GM12878 (cell line): ENCODE results near the gene RALGAPA2. TPM values are rescaled to one million over a fixed set of nuclear protein-coding genes. Genes with fewer than 3 reads are reported as not detected.

Experiments
- ATAC-seq: fragments of 200-7000 bp; cut with Tn5 transposase; 3 replicates; pipeline ENCODE4 v1.9.1; 2020; ENCODE audit warnings: mild to moderate bottlenecking, moderate library complexity
- BruUV-seq: library from RNA; stranded (reverse); fragments of 400-500 nt; replicated peaks from 2 replicates; lab custom pipeline; 2021; lab: Mats Ljungman, UMichigan
- CTCF ChIA-PET: fragments of 300-600 bp; sonication (Branson Sonifier 250); formaldehyde crosslinking; extraction: SDS; loops from one replicate; lab custom pipeline; 2021; ENCODE audit warnings: inconsistent platforms; lab: Yijun Ruan, JAX
- POLR2A ChIA-PET: fragments of 350-600 bp; formaldehyde crosslinking; extraction: SDS; loops from one replicate; lab custom pipeline; 2021; ENCODE audit warnings: inconsistent platforms; lab: Charles Lee
- RAD21 ChIA-PET: fragments of 300-600 bp; sonication (Branson Sonifier 250); formaldehyde crosslinking; loops from one replicate; lab custom pipeline; 2023; ENCODE audit warnings: antibody characterized with exemption; ENCODE audit not compliant: unreplicated experiment; lab: Charles Lee
- SMC1A ChIA-PET: fragments of 300-600 bp; sonication (Branson Sonifier 250); formaldehyde crosslinking; loops from one replicate; lab custom pipeline; 2023; ENCODE audit not compliant: unreplicated experiment, uncharacterized antibody; lab: Charles Lee
- DNase-seq: peaks from one replicate; pipeline ENCODE4 v3.0.0-alpha.2; 2011; ENCODE audit warnings: low read depth, low spot score
- FAIRE-seq: peaks from 3 replicates; lab custom pipeline; 2011; peaks lifted over from hg19 to GRCh38; lab: Jason Lieb, UNC
- H2AFZ ChIP-seq: 2 replicates; pipeline ENCODE4 v1.6.0; 2011; ENCODE audit warnings: low read depth, low read length, control low read depth; ENCODE audit not compliant: control insufficient read depth
- H3K27ac ChIP-seq: 2 replicates; pipeline ENCODE4 v1.5.1; 2011; ENCODE audit warnings: control low read depth; ENCODE audit not compliant: control insufficient read depth, insufficient read depth
- H3K27me3 ChIP-seq, 2 experiments: replicated peaks in 1 of 2; 2 replicates each; pipeline versions ENCODE4 v1.6.0 to v1.6.1; 2011; ENCODE audit warnings: low read length in 1 of 2; ENCODE audit not compliant: control insufficient read depth in 2 of 2, insufficient read depth in 2 of 2
- H3K36me3 ChIP-seq, 2 experiments: 2 replicates each; pipeline ENCODE4 v1.5.1; 2011; ENCODE audit warnings: low read length in 1 of 2; ENCODE audit not compliant: control insufficient read depth in 2 of 2, insufficient read depth in 2 of 2
- H3K4me1 ChIP-seq: 2 replicates; pipeline ENCODE4 v1.6.1; 2011; ENCODE audit warnings: mild to moderate bottlenecking, low read length, moderate library complexity, mixed read lengths; ENCODE audit not compliant: control insufficient read depth, insufficient read depth
- H3K4me2 ChIP-seq: 2 replicates; pipeline ENCODE4 v1.6.0; 2011; ENCODE audit warnings: control low read depth; ENCODE audit not compliant: control insufficient read depth, insufficient read depth
- H3K4me3 ChIP-seq: fragments of 200-600 bp; sonication (generic); 2 replicates; pipeline ENCODE4 v1.5.1; 2016
- H3K79me2 ChIP-seq: 2 replicates; pipeline ENCODE4 v1.6.0; 2011; ENCODE audit warnings: low read length; ENCODE audit not compliant: control insufficient read depth, insufficient read depth
- H3K9ac ChIP-seq: 2 replicates; pipeline ENCODE4 v1.8.0; 2011; ENCODE audit warnings: low read length, control low read depth, mixed read lengths; ENCODE audit not compliant: control insufficient read depth, insufficient read depth
- H3K9me3 ChIP-seq: replicated peaks from 3 replicates; pipeline ENCODE4 v1.5.1; 2011; ENCODE audit warnings: mild to moderate bottlenecking, low read length; ENCODE audit not compliant: control insufficient read depth, insufficient read depth
- H4K20me1 ChIP-seq: 2 replicates; pipeline ENCODE4 v1.6.0; 2011; ENCODE audit not compliant: control insufficient read depth, insufficient read depth
- CEBPB ChIP-seq, 2 experiments: fragments of 150-350 bp in 1 of 2; IDR thresholded peaks; 2 replicates each; pipeline ENCODE4 v1.6.1; 2012 to 2014; ENCODE audit warnings: low read depth in 2 of 2, low read length in 2 of 2, borderline replicate concordance in 1 of 2, inconsistent platforms in 1 of 2
- FOXM1 ChIP-seq: IDR thresholded peaks from 2 replicates; pipeline ENCODE4 v1.6.1; 2012; ENCODE audit warnings: low read depth, mild to moderate bottlenecking, inconsistent platforms, low read length, moderate library complexity
- GABPA ChIP-seq: IDR thresholded peaks from 2 replicates; pipeline ENCODE4 v1.6.1; 2014; ENCODE audit warnings: antibody characterized with exemption, low read depth, mild to moderate bottlenecking, inconsistent platforms
- MTA2 ChIP-seq: fragments of 450-650 bp; IDR thresholded peaks from 2 replicates; pipeline ENCODE4 v1.6.1; 2016; ENCODE audit warnings: low read depth, mild to moderate bottlenecking, moderate library complexity
- MYC ChIP-seq: IDR thresholded peaks from 2 replicates; pipeline ENCODE4 v1.6.1; 2011; ENCODE audit warnings: mild to moderate bottlenecking, low read length, moderate library complexity, inconsistent platforms; ENCODE audit not compliant: insufficient read depth, insufficient replicate concordance, insufficient read length, severe bottlenecking
- NR2C2 ChIP-seq: IDR thresholded peaks from 2 replicates; pipeline ENCODE4 v1.6.1; 2011; ENCODE audit warnings: borderline replicate concordance, low read depth; ENCODE audit not compliant: control insufficient read depth, insufficient read length
- PAX8 ChIP-seq: fragments of 450-650 bp; IDR thresholded peaks from 2 replicates; pipeline ENCODE4 v1.6.1; 2017; ENCODE audit warnings: mild to moderate bottlenecking, moderate library complexity
- PML ChIP-seq: IDR thresholded peaks from 2 replicates; pipeline ENCODE4 v1.6.1; 2012; ENCODE audit warnings: low read length, inconsistent platforms
- POLR2AphosphoS5 ChIP-seq: IDR thresholded peaks from 2 replicates; pipeline ENCODE4 v1.6.1; 2011; ENCODE audit warnings: mild to moderate bottlenecking, low read length, inconsistent platforms
- RAD21 ChIP-seq: IDR thresholded peaks from 2 replicates; pipeline ENCODE4 v1.6.1; 2011; ENCODE audit warnings: mild to moderate bottlenecking, low read depth, low read length, moderate library complexity; ENCODE audit not compliant: insufficient read depth
- RB1 ChIP-seq: fragments of 450-650 bp; formaldehyde crosslinking; IDR thresholded peaks from 2 replicates; pipeline ENCODE4 v1.6.1; 2017; ENCODE audit warnings: mild to moderate bottlenecking, borderline replicate concordance
- RFX5 ChIP-seq: IDR thresholded peaks from 2 replicates; pipeline ENCODE4 v1.6.1; 2011; ENCODE audit warnings: low read depth, low read length, improper control_type of control experiment
- SREBF1 ChIP-seq: IDR thresholded peaks from 2 replicates; pipeline ENCODE4 v1.6.1; 2012; ENCODE audit warnings: mild to moderate bottlenecking, low read length
- WGBS: methylation state at CpG from one replicate; pipeline ENCODE4 v1.1.6; 2016; ENCODE audit warnings: low lambda C conversion rate; ENCODE audit not compliant: insufficient replicate concordance, insufficient coverage; ENCODE audit errors: missing lambda C conversion rate; 5-methylcytosine and 5-hydroxymethylcytosine counted together
- in situ Hi-C: fragments of 300-500 bp; cut with MboI; formaldehyde crosslinking; loops from 9 replicates; pipeline ENCODE4 v1.14.3; 2018; ENCODE audit warnings: mixed read lengths
- intact Hi-C: fragments of 100-400 bp; cut with micrococcal nuclease; formaldehyde crosslinking; loops from one replicate; pipeline ENCODE4 v1.14.2; 2022; ENCODE audit not compliant: unreplicated experiment
- polyA plus RNA-seq, 11 experiments: library from polyadenylated mRNA; depleted of rRNA in 4 of 11; unstranded in 6 of 11; stranded (reverse) in 5 of 11; fragments of >200 nt; fragmentation: Nextera tagmentation in 4 of 11; fragmentation: Illumina TruSeq in 1 of 11; extraction: Ambion mirVana in 4 of 11; extraction: Trizol in 1 of 11; gene quantifications; 1 replicate in 1 of 11; 2 replicates in 10 of 11; pipeline versions ENCODE4 v1.2.1 to v1.2.3, GENCODE V29; 2011 to 2016; ENCODE audit warnings: inconsistent platforms in 2 of 11, missing spikeins in 2 of 11, low read depth in 1 of 11
- total RNA-seq, 4 experiments: library from RNA; depleted of rRNA in 3 of 4; stranded (reverse); fragments of >200 nt in 3 of 4; fragmentation: Illumina TruSeq in 1 of 4; extraction: Trizol in 1 of 4; gene quantifications; 2 replicates each; pipeline versions ENCODE4 v1.2.1 to v1.2.3, GENCODE V29; 2013 to 2021
- TF ChIP-seq, protein P1 (sequence below): fragments of 450-650 bp; IDR thresholded peaks from 2 replicates; pipeline ENCODE4 v1.6.1; 2017; ENCODE audit warnings: mild to moderate bottlenecking, moderate library complexity
- TF ChIP-seq, protein P2 (sequence below): IDR thresholded peaks from 2 replicates; pipeline ENCODE4 v1.6.1; 2012; ENCODE audit warnings: low read depth, low read length, improper control_type of control experiment
- TF ChIP-seq, protein P3 (sequence below), 3 experiments: IDR thresholded peaks in 2 of 3; conservative IDR thresholded peaks in 1 of 3; 2 replicates each; pipeline ENCODE4 v1.5.1; 2011; ENCODE audit warnings: low read depth in 3 of 3, low read length in 3 of 3, mild to moderate bottlenecking in 3 of 3, control low read depth in 2 of 3, moderate library complexity in 2 of 3, inconsistent platforms in 1 of 3, mixed read lengths in 1 of 3; ENCODE audit not compliant: control insufficient read depth in 2 of 3, insufficient read depth in 1 of 3; ENCODE audit errors: extremely low read depth in 1 of 3

RALGAPA2 gene
- total and polyA plus RNA-seq, 10 of the 15 experiments (the other 5 are each of a cell fraction or from before 2014, with no cell fraction given): 2.9 to 29.4 (median 19.6) TPM

DNA sequence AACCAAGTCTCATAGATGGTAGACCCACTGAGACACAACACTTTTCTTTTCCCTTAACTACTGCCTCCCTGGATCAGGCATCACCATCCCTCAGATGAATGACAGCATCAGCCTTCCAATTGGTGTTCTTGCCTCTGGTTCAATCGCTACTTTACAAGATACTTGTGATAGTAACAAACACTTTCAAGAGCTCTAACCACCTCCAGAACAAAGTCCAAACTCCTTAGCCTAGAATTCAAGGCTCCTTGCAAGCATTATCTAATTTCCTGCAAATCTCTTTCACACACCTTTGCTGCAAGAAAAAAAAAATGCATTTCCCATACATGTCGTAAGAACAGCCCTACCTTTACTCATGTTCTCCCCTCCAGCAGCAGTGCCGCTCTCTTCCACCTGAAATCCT is 33.1 kb downstream of the RALGAPA2 start:
- ATAC-seq (no peak), FAIRE-seq (no peak), DNase-seq (no peak)
- ChIA-PET CTCF (no interaction called here), POLR2A (no interaction called here), RAD21 (interaction anchor here (1.0 kb wide), 1 partner anchor 11 kb away, joined by 4 read pairs; no protein-coding TSS in a partner anchor), SMC1A (interaction anchor here (0.6 kb wide), 1 partner anchor 889 kb away, joined by 3 read pairs; no protein-coding TSS in a partner anchor)
- no peaks in the 10 kb centered on the region for H4K20me1 ChIP-seq
- no peak overlapping the region for H3K27ac ChIP-seq
- WGBS: 93% methylated on average over 3 of the region's 3 CpGs
- H3K4me3 ChIP-seq: no peak overlapping the region
- H3K4me2 ChIP-seq: no peak overlapping the region
- H3K9me3 ChIP-seq: no peaks in the 10 kb centered on the region
- peaks cover 16% of the 10 kb centered on the region for H3K4me1 ChIP-seq
- H3K36me3 ChIP-seq: no peaks in the 10 kb centered on the region; a peak in 2 of 4 replicates
- no peak overlapping the region for H3K9ac ChIP-seq
- intact Hi-C loops (no loop called here), in situ Hi-C loops (no loop called here)
- BruUV-seq: TSS peak; percentile 46
- no peaks in the 10 kb centered on the region for H3K27me3 ChIP-seq
- no peak overlapping the region for H2AFZ ChIP-seq
- peaks cover 16% of the 10 kb centered on the region for H3K79me2 ChIP-seq
- no peak for TF ChIP-seq RB1
- no peak for TF ChIP-seq PAX8
- TF ChIP-seq SREBF1: no peak
- TF ChIP-seq, protein P1, sequence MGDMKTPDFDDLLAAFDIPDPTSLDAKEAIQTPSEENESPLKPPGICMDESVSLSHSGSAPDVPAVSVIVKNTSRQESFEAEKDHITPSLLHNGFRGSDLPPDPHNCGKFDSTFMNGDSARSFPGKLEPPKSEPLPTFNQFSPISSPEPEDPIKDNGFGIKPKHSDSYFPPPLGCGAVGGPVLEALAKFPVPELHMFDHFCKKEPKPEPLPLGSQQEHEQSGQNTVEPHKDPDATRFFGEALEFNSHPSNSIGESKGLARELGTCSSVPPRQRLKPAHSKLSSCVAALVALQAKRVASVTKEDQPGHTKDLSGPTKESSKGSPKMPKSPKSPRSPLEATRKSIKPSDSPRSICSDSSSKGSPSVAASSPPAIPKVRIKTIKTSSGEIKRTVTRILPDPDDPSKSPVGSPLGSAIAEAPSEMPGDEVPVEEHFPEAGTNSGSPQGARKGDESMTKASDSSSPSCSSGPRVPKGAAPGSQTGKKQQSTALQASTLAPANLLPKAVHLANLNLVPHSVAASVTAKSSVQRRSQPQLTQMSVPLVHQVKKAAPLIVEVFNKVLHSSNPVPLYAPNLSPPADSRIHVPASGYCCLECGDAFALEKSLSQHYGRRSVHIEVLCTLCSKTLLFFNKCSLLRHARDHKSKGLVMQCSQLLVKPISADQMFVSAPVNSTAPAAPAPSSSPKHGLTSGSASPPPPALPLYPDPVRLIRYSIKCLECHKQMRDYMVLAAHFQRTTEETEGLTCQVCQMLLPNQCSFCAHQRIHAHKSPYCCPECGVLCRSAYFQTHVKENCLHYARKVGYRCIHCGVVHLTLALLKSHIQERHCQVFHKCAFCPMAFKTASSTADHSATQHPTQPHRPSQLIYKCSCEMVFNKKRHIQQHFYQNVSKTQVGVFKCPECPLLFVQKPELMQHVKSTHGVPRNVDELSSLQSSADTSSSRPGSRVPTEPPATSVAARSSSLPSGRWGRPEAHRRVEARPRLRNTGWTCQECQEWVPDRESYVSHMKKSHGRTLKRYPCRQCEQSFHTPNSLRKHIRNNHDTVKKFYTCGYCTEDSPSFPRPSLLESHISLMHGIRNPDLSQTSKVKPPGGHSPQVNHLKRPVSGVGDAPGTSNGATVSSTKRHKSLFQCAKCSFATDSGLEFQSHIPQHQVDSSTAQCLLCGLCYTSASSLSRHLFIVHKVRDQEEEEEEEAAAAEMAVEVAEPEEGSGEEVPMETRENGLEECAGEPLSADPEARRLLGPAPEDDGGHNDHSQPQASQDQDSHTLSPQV: no peak
- TF ChIP-seq, protein P2, sequence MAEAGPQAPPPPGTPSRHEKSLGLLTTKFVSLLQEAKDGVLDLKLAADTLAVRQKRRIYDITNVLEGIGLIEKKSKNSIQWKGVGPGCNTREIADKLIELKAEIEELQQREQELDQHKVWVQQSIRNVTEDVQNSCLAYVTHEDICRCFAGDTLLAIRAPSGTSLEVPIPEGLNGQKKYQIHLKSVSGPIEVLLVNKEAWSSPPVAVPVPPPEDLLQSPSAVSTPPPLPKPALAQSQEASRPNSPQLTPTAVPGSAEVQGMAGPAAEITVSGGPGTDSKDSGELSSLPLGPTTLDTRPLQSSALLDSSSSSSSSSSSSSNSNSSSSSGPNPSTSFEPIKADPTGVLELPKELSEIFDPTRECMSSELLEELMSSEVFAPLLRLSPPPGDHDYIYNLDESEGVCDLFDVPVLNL: no peak
- no peak for TF ChIP-seq MYC
- TF ChIP-seq NR2C2: no peak
- TF ChIP-seq POLR2AphosphoS5: no peak
- no peak for TF ChIP-seq FOXM1
- TF ChIP-seq RAD21: no peak
- no peak for TF ChIP-seq GABPA
- TF ChIP-seq, protein P3, sequence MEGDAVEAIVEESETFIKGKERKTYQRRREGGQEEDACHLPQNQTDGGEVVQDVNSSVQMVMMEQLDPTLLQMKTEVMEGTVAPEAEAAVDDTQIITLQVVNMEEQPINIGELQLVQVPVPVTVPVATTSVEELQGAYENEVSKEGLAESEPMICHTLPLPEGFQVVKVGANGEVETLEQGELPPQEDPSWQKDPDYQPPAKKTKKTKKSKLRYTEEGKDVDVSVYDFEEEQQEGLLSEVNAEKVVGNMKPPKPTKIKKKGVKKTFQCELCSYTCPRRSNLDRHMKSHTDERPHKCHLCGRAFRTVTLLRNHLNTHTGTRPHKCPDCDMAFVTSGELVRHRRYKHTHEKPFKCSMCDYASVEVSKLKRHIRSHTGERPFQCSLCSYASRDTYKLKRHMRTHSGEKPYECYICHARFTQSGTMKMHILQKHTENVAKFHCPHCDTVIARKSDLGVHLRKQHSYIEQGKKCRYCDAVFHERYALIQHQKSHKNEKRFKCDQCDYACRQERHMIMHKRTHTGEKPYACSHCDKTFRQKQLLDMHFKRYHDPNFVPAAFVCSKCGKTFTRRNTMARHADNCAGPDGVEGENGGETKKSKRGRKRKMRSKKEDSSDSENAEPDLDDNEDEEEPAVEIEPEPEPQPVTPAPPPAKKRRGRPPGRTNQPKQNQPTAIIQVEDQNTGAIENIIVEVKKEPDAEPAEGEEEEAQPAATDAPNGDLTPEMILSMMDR (IDR thresholded peaks at IDR 0.05 in 2 of 3, conservative IDR thresholded peaks at IDR 0.05 in 1 of 3; ENCODE audit: control insufficient read depth in 2 of 3, extremely low read depth in 1 of 3, insufficient read depth in 1 of 3, low read depth in 3 of 3, low read length in 3 of 3): no peak
- no peak for TF ChIP-seq PML
- no peak for TF ChIP-seq CEBPB (IDR thresholded peaks at IDR 0.05; ENCODE audit: borderline replicate concordance in 1 of 2, low read depth in 2 of 2, low read length in 2 of 2)
- TF ChIP-seq MTA2: no peak
- no peak for TF ChIP-seq RFX5
